GM19193 (cell line): ENCODE data around the gene LILRB2.
"Not testable (repeated sequence)": the region's sequence is repeated elsewhere in the genome, so short reads cannot be mapped to it uniquely, and the experiment has no call there.

Source experiments
- POLR2A ChIP-seq: IDR thresholded peaks from 4 replicates; pipeline ENCODE4 v1.6.1; 2011; ENCODE audit not compliant: insufficient read depth, insufficient read length; ENCODE audit errors: extremely low read depth

The LILRB2 gene

GRCh38 chr19:54242646-54243045, 38.3 kb downstream of the LILRB2 start, which contains the start of gene LILRA6:
Gene LILRA6 (minus strand): TSS chr19:54242790.
- not testable (repeated sequence) for TF ChIP-seq POLR2A

DNA sequence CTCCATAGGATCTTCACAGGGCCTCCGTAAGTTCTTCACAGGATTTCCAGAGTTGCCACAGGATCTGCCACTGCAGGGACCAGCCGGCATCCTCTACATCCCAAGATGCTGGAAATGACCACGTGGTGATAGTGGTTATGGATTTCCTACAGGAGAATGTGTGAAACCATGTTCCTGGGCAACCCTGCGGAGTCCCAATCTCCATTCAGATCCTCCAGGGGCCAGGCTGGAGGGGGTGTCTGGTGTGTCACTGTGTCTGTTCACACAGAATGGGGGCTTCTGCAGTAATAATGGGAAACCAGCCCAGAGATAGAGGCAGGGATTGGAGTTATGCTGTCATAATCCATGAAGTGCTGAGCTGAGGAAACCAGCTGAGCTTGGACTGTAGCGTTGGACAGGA, 47.0 kb downstream of the LILRB2 start:
- no peak for TF ChIP-seq POLR2A

DNA sequence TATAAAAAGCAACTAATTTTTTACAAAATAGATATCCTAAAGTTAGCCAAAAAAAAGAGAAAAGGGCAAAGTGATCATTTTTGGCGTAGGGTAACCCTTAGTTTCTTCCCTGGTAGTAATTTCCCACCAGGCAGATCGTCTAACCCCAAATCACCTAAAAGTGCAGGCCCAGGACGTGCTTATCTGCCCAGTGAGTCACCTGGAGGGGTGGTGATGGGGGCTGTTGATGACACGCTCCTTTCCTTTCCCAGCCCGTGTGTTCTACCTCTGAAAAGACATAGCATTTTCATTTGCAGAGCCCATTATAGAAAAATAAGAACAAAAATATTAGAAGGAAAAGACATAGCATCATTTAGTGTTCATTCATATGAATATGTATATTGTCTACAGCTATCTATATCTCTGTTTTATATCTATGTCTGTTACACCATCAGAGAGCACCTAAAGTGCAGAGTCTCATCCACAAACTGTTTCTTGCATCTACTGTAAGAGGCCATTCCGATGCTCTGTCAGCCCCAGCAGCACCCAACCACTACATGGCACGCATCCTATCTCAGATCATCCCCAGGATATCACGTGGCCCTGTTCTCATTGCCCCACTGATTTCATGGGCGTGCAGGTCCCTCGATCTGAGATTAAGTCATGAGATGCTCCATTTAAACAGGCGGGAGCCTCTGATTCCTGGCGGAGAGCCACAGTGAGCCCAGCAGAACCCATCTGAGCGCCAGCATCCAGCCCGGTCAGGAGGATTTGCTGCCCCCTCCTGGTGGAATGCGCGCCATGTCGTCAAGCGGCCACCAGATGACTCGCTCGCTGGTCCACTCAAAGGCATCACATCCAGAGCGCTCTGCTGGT, 49.6 kb downstream of the LILRB2 start:
- TF ChIP-seq POLR2A: no peak

DNA sequence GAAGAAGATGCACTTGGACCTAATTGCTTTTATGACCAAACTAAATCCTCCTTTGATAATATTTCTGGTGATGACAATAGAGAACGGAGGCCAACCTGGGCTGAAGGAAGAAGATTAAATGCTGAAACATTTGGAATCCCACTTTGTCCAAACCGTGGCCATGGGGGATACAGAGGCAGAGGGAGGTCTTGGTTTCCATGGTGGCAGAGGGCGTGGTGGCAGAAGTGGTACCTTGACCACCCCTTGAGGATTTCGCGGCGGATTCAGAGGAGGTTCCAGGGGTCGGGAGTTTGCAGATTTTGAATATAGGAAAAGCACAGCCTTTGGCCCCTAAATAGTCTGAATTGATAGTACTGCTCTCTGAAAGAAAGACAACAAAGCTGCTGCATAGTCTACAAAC, 50.9 kb downstream of the LILRB2 start:
- no peak for TF ChIP-seq POLR2A

DNA sequence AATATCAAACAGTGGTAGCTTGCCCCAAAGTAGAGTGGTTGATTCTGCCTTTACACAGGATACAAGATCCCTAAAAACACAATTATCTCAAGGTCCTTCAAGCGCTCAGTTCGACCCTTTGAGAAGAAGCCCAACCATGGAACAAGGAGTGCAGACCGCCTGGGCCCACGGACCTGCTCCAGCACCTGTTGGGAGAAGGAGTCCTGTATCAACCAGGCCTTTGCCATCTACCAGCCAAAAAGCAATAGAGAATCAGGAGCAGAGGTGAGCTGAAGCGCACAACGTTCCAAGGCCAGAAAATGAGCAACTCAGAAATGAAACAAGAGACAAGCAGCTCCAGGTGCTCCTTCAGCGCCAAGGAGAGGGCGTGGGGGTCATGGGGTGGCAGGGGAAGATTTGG, 51.8 kb downstream of the LILRB2 start:
- TF ChIP-seq POLR2A: no peak
